CD4-positive, alpha-beta T cell (primary cell): Measurements from ENCODE around the gene MTUS2. TPM values are rescaled to one million over a fixed set of nuclear protein-coding genes. Genes with fewer than 3 reads are reported as not detected.

Experiments used
- ATAC-seq: fragments of 200-7000 bp; cut with Tn5 transposase; one replicate; pipeline ENCODE4 v1.10.0; 2022; ENCODE audit warnings: mild to moderate bottlenecking; ENCODE audit not compliant: poor library complexity
- CTCF ChIA-PET: fragments of 350-600 bp; sonication (Branson Sonifier 250); formaldehyde crosslinking; loops from one replicate; lab custom pipeline; 2021; ENCODE audit warnings: antibody characterized with exemption, inconsistent platforms; lab: Charles Lee
- POLR2A ChIA-PET: fragments of 350-600 bp; sonication (Branson Sonifier 250); formaldehyde crosslinking; loops from one replicate; lab custom pipeline; 2021; ENCODE audit warnings: antibody characterized with exemption, inconsistent platforms; lab: Charles Lee
- DNase-seq, 14 experiments: peaks; one replicate each; pipeline ENCODE4 v3.0.0-alpha.2; 2013 to 2020; ENCODE audit warnings: mixed read lengths in 2 of 14
- H3K27ac ChIP-seq, 2 donors: one replicate each; pipeline versions ENCODE4 v1.5.1 to v1.7.0; 2013; ENCODE audit warnings: low read length in 2 of 2, low read depth in 1 of 2, mild to moderate bottlenecking in 1 of 2
- H3K27me3 ChIP-seq, 2 experiments: 1 replicate in 1 of 2; 2 replicates in 1 of 2; pipeline versions ENCODE4 v1.6.1 to v1.7.0; 2013; ENCODE audit warnings: low read length in 2 of 2, control low read depth in 1 of 2, mild to moderate bottlenecking in 1 of 2, moderate library complexity in 1 of 2; ENCODE audit not compliant: insufficient read depth in 2 of 2, control insufficient read depth in 1 of 2
- H3K36me3 ChIP-seq: one replicate; pipeline ENCODE4 v1.6.1; 2013; ENCODE audit warnings: low read length, control low read depth; ENCODE audit not compliant: insufficient read depth
- H3K4me1 ChIP-seq: one replicate; pipeline ENCODE4 v1.6.1; 2013; ENCODE audit warnings: low read length, control low read depth; ENCODE audit not compliant: insufficient read depth
- H3K4me3 ChIP-seq: one replicate; pipeline ENCODE4 v1.5.1; 2013; ENCODE audit warnings: mild to moderate bottlenecking, low read length, moderate library complexity
- H3K9me3 ChIP-seq, 2 experiments: 1 replicate in 1 of 2; 2 replicates in 1 of 2; pipeline versions ENCODE4 v1.6.1 to v1.7.0; 2013; ENCODE audit warnings: low read length in 2 of 2, mild to moderate bottlenecking in 2 of 2, control low read depth in 1 of 2, moderate library complexity in 1 of 2; ENCODE audit not compliant: control insufficient read depth in 1 of 2, insufficient read depth in 1 of 2
- H3K27ac Mint-ChIP-seq: one replicate; pipeline ENCODE4 v1.8.0; 2020; ENCODE audit warnings: mixed read lengths
- H3K27me3 Mint-ChIP-seq: one replicate; pipeline ENCODE4 v1.8.0; 2021; ENCODE audit warnings: mixed read lengths
- H3K36me3 Mint-ChIP-seq: one replicate; pipeline ENCODE4 v1.8.0; 2021; ENCODE audit warnings: low read depth, mixed read lengths
- H3K4me1 Mint-ChIP-seq: one replicate; pipeline ENCODE4 v1.8.0; 2021; ENCODE audit warnings: low read depth, mixed read lengths
- H3K4me3 Mint-ChIP-seq: one replicate; pipeline ENCODE4 v1.8.0; 2020; ENCODE audit warnings: mild to moderate bottlenecking, mixed read lengths
- H3K9me3 Mint-ChIP-seq: one replicate; pipeline ENCODE4 v1.8.0; 2020; ENCODE audit warnings: mixed read lengths
- CTCF ChIP-seq: fragments of 200-600 bp; IDR thresholded peaks from one replicate; pipeline ENCODE4 v1.8.0; 2022; ENCODE audit warnings: antibody characterized with exemption, mild to moderate bottlenecking
- intact Hi-C, 2 experiments: fragments of 100-400 bp; cut with DNase I in 1 of 2; cut with micrococcal nuclease in 1 of 2; formaldehyde crosslinking; loops; one replicate each; pipeline versions ENCODE4 v1.15.1 to v1.9.0; 2023 to 2025; cut with DNase I, micrococcal nuclease
- total RNA-seq, 174 experiments: library from RNA in 2 of 174; stranded (reverse) in 2 of 174; gene quantifications; one replicate each; pipeline ENCODE4 v1.2.3 and lab custom pipeline; 2021 to 2026

Gene MTUS2
- total RNA-seq, 2 experiments from 2014 or later = 0.38 to 0.81 TPM

GRCh38 chr13:29513002-29513980, 693.2 kb downstream of the MTUS2 start:
- intact Hi-C loops = no loop called here
- Histone ChIP-seq H3K27me3 (no peaks in the 10 kb centered on the region), H3K9me3 (no peaks in the 10 kb centered on the region), H3K36me3 (peaks cover 60% of the 10 kb centered on the region), H3K4me3 (no peak overlapping the region), H3K4me1 (no peaks in the 10 kb centered on the region), H3K27ac (no peak overlapping the region)
- H3K4me3 Mint-ChIP-seq = no peak overlapping the region
- peaks cover 62% of the 10 kb centered on the region for H3K36me3 Mint-ChIP-seq
- H3K27me3 Mint-ChIP-seq = no peaks in the 10 kb centered on the region
- no peak for ATAC-seq
- no peak for TF ChIP-seq CTCF
- DNase-seq = no peak
- H3K9me3 Mint-ChIP-seq = no peaks in the 10 kb centered on the region
- no peak overlapping the region for H3K27ac Mint-ChIP-seq
- no peaks in the 10 kb centered on the region for H3K4me1 Mint-ChIP-seq
- ChIA-PET CTCF (no interaction called here), POLR2A (no interaction called here)

GRCh38 chr13:29513981-29514719, 694.0 kb downstream of the MTUS2 start:
- intact Hi-C loops = no loop called here
- Histone ChIP-seq H3K27ac (no peak overlapping the region), H3K9me3 (no peaks in the 10 kb centered on the region), H3K36me3 (peaks cover 68% of the 10 kb centered on the region), H3K27me3 (no peaks in the 10 kb centered on the region), H3K4me3 (no peak overlapping the region), H3K4me1 (no peaks in the 10 kb centered on the region)
- no peak overlapping the region for H3K27ac Mint-ChIP-seq
- ATAC-seq (no peak), DNase-seq (no peak)
- no peaks in the 10 kb centered on the region for H3K27me3 Mint-ChIP-seq
- no peak overlapping the region for H3K4me3 Mint-ChIP-seq
- CTCF ChIA-PET = no interaction called here
- POLR2A ChIA-PET = no interaction called here
- no peak for TF ChIP-seq CTCF
- H3K9me3 Mint-ChIP-seq = no peaks in the 10 kb centered on the region
- no peaks in the 10 kb centered on the region for H3K4me1 Mint-ChIP-seq
- peaks cover 66% of the 10 kb centered on the region for H3K36me3 Mint-ChIP-seq

- no peak for ATAC-seq
- no peaks in the 10 kb centered on the region for H3K9me3 ChIP-seq
- peaks cover 75% of the 10 kb centered on the region for H3K36me3 ChIP-seq
- ChIA-PET POLR2A (no interaction called here), CTCF (no interaction called here)
- H3K9me3 Mint-ChIP-seq = no peaks in the 10 kb centered on the region
- H3K36me3 Mint-ChIP-seq = peaks cover 73% of the 10 kb centered on the region
- DNase-seq = no peak
- no peak overlapping the region for H3K4me3 Mint-ChIP-seq
- no peak overlapping the region for H3K4me3 ChIP-seq
- intact Hi-C loops = no loop called here
- no peak overlapping the region for H3K27ac ChIP-seq
- H3K27me3 Mint-ChIP-seq = no peaks in the 10 kb centered on the region
- H3K27me3 ChIP-seq = no peaks in the 10 kb centered on the region
- TF ChIP-seq CTCF = no peak
- no peaks in the 10 kb centered on the region for H3K4me1 Mint-ChIP-seq
- no peaks in the 10 kb centered on the region for H3K4me1 ChIP-seq
- no peak overlapping the region for H3K27ac Mint-ChIP-seq
Measured at GRCh38 chr13:29514720-29515310, 694.7 kb downstream of the MTUS2 start.
